Breast epithelium (tissue), 3 donors: Measurements from ENCODE around the gene SQSTM1.
"Not testable (repeated sequence)": the region's sequence is repeated elsewhere in the genome, so short reads cannot be mapped to it uniquely, and the experiment has no call there.

ENCODE experiments used
- CTCF ChIP-seq, 3 donors: fragments of 450-650 bp; IDR thresholded peaks; one replicate each; pipeline ENCODE4 v1.5.1; 2016 to 2017; ENCODE audit warnings: antibody characterized with exemption in 3 of 3, mild to moderate bottlenecking in 3 of 3, moderate library complexity in 3 of 3
- POLR2A ChIP-seq: fragments of 450-650 bp; IDR thresholded peaks from one replicate; pipeline ENCODE4 v1.6.1; 2016; ENCODE audit warnings: antibody characterized with exemption, mild to moderate bottlenecking, moderate library complexity
- POLR2AphosphoS5 ChIP-seq, 3 donors: sonication (generic); formaldehyde crosslinking; IDR thresholded peaks; one replicate each; pipeline ENCODE4 v1.6.1; 2017; ENCODE audit warnings: antibody characterized with exemption in 3 of 3

GRCh38 chr5:179789278-179789677, 31.4 kb upstream of the SQSTM1 start:
- TF ChIP-seq POLR2A; CTCF (IDR thresholded peaks at IDR 0.05); POLR2AphosphoS5 (IDR thresholded peaks at IDR 0.05): not testable (repeated sequence)
